ENCODE results near the gene KDM1B. TPM values are rescaled to one million over a fixed set of nuclear protein-coding genes. Genes with fewer than 3 reads are reported as not detected.
"Not testable (repeated sequence)": the region's sequence is repeated elsewhere in the genome, so short reads cannot be mapped to it uniquely, and the experiment has no call there.

Gene KDM1B
- total RNA-seq, 1 donor from 2014 or later: 20.7 TPM

- Mint-ChIP-seq H3K27me3 (no peaks in the 10 kb centered on the region), H3K27ac (no peak overlapping the region), H3K9me3 (no peaks in the 10 kb centered on the region), H3K36me3 (peaks cover 31% of the 10 kb centered on the region), H3K4me1 (ENCODE audit: unreplicated experiment) (peaks cover 16% of the 10 kb centered on the region), H3K4me3 (no peak overlapping the region)
- TF ChIP-seq CTCF (conservative IDR thresholded peaks at IDR 0.05): no peak
- DNase-seq (ENCODE audit: extremely low spot score, unreplicated experiment): no peak
Measured at GRCh38 chr6:18141805-18142590, 13.2 kb upstream of the KDM1B start.

GRCh38 chr6:18142591-18142861 is 12.7 kb upstream of the KDM1B start:
- Mint-ChIP-seq H3K27me3 (no peaks in the 10 kb centered on the region), H3K4me3 (no peak overlapping the region), H3K4me1 (ENCODE audit: unreplicated experiment) (peaks cover 16% of the 10 kb centered on the region), H3K9me3 (no peaks in the 10 kb centered on the region), H3K27ac (no peak overlapping the region), H3K36me3 (peaks cover 33% of the 10 kb centered on the region)
- TF ChIP-seq CTCF (conservative IDR thresholded peaks at IDR 0.05): no peak
- DNase-seq (ENCODE audit: extremely low spot score, unreplicated experiment): no peak

- no peak for TF ChIP-seq CTCF (conservative IDR thresholded peaks at IDR 0.05)
- Mint-ChIP-seq H3K4me1 (ENCODE audit: unreplicated experiment) (peaks cover 6% of the 10 kb centered on the region), H3K27me3 (no peaks in the 10 kb centered on the region), H3K27ac (peak overlapping the region; percentile 84), H3K4me3 (no peak overlapping the region), H3K36me3 (peaks cover 16% of the 10 kb centered on the region), H3K9me3 (no peaks in the 10 kb centered on the region)
- no peak for DNase-seq (ENCODE audit: extremely low spot score, unreplicated experiment)
Measured at GRCh38 chr6:18147160-18147559, 8.1 kb upstream of the KDM1B start.

GRCh38 chr6:18147616-18148015 is 7.6 kb upstream of the KDM1B start:
- H3K4me3 Mint-ChIP-seq: no peak overlapping the region
- H3K36me3 Mint-ChIP-seq: peaks cover 12% of the 10 kb centered on the region
- H3K27ac Mint-ChIP-seq: peak overlapping the region; percentile 84
- H3K4me1 Mint-ChIP-seq (ENCODE audit: unreplicated experiment): peaks cover 4% of the 10 kb centered on the region
- H3K27me3 Mint-ChIP-seq: no peaks in the 10 kb centered on the region
- peaks cover under 1% of the 10 kb centered on the region for H3K9me3 Mint-ChIP-seq
- no peak for TF ChIP-seq CTCF (conservative IDR thresholded peaks at IDR 0.05)
- DNase-seq (ENCODE audit: extremely low spot score, unreplicated experiment): no peak

- Mint-ChIP-seq H3K4me3 (no peak overlapping the region), H3K9me3 (peaks cover 6% of the 10 kb centered on the region), H3K27me3 (no peaks in the 10 kb centered on the region), H3K4me1 (ENCODE audit: unreplicated experiment) (peaks cover 8% of the 10 kb centered on the region), H3K27ac (peak overlapping the region; percentile 84), H3K36me3 (peaks cover 6% of the 10 kb centered on the region)
- no peak for TF ChIP-seq CTCF (conservative IDR thresholded peaks at IDR 0.05)
- no peak for DNase-seq (ENCODE audit: extremely low spot score, unreplicated experiment)
Measured at GRCh38 chr6:18148304-18149025, 6.8 kb upstream of the KDM1B start.

GRCh38 chr6:18151391-18151790 is 3.8 kb upstream of the KDM1B start:
- H3K4me3 Mint-ChIP-seq; H3K27ac Mint-ChIP-seq; DNase-seq (ENCODE audit: extremely low spot score, unreplicated experiment); H3K9me3 Mint-ChIP-seq; H3K27me3 Mint-ChIP-seq; H3K36me3 Mint-ChIP-seq: not testable (repeated sequence)
- H3K4me1 Mint-ChIP-seq (ENCODE audit: unreplicated experiment): peaks cover 14% of the 10 kb centered on the region

All from type B pancreatic cell (in vitro differentiated cells).